ENCODE measurements around the gene PPP6R2.

PPP6R2 gene

GRCh38 chr22:50300620-50301257 is 42.4 kb upstream of the PPP6R2 start:
- H2AFZ ChIP-seq (ENCODE audit: low read length): no peak overlapping the region
- no peaks in the 10 kb centered on the region for H3K79me2 ChIP-seq (ENCODE audit: insufficient read depth, low read length)
- no peak overlapping the region for H3K4me2 ChIP-seq (ENCODE audit: low read length)
- no peaks in the 10 kb centered on the region for H3K9me2 ChIP-seq (ENCODE audit: low read depth, low read length)
- H3K4me1 ChIP-seq (ENCODE audit: insufficient read depth, low read length, severe bottlenecking): peaks cover 13% of the 10 kb centered on the region
- TF ChIP-seq EZH2 (IDR thresholded peaks at IDR 0.05; ENCODE audit: borderline replicate concordance, low read length): no peak
- TF ChIP-seq, protein P1, sequence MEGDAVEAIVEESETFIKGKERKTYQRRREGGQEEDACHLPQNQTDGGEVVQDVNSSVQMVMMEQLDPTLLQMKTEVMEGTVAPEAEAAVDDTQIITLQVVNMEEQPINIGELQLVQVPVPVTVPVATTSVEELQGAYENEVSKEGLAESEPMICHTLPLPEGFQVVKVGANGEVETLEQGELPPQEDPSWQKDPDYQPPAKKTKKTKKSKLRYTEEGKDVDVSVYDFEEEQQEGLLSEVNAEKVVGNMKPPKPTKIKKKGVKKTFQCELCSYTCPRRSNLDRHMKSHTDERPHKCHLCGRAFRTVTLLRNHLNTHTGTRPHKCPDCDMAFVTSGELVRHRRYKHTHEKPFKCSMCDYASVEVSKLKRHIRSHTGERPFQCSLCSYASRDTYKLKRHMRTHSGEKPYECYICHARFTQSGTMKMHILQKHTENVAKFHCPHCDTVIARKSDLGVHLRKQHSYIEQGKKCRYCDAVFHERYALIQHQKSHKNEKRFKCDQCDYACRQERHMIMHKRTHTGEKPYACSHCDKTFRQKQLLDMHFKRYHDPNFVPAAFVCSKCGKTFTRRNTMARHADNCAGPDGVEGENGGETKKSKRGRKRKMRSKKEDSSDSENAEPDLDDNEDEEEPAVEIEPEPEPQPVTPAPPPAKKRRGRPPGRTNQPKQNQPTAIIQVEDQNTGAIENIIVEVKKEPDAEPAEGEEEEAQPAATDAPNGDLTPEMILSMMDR (IDR thresholded peaks at IDR 0.05; ENCODE audit: low read length): no peak
- H3K36me3 ChIP-seq (ENCODE audit: insufficient read depth, low read length): no peaks in the 10 kb centered on the region
- H4K20me1 ChIP-seq (ENCODE audit: insufficient read depth, low read length): no peaks in the 10 kb centered on the region
- H3F3A ChIP-seq (ENCODE audit: insufficient read depth, low read length): no peaks in the 10 kb centered on the region
- no peak overlapping the region for H3K27ac ChIP-seq (ENCODE audit: low read depth, low read length, poor library complexity, severe bottlenecking)
- H3K27me3 ChIP-seq (ENCODE audit: insufficient read depth, low read length): peaks cover 25% of the 10 kb centered on the region
- H3K4me3 ChIP-seq (ENCODE audit: low read depth, low read length, poor library complexity, severe bottlenecking): no peak overlapping the region
- no peaks in the 10 kb centered on the region for H3K9me3 ChIP-seq (ENCODE audit: low read length)
- no peak overlapping the region for H3K9ac ChIP-seq (ENCODE audit: low read length)

DNA sequence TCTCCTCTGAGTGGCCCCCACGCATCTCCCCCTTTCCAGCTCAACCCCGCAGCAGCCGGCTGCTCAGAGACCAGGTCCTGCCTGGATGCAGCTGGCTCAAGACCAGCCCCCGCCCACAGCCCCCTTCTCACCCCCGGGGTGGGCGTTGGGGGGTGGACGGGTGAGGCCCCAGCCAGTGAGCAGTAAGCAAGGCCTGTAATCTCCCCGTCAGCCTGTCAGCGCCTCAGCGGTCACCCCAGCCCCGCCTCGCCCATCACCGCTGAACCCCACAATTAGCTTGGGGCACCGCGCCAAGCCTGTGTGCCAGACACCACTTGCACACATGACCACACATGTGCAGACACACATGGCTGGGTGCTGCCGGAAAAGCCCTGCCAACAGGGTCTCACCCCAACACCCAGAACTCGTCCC is 41.5 kb upstream of the PPP6R2 start:
- Histone ChIP-seq H3K4me1 (ENCODE audit: insufficient read depth, low read length, severe bottlenecking) (peaks cover 19% of the 10 kb centered on the region), H3K9ac (ENCODE audit: low read length) (no peak overlapping the region), H3K79me2 (ENCODE audit: insufficient read depth, low read length) (no peaks in the 10 kb centered on the region), H4K20me1 (ENCODE audit: insufficient read depth, low read length) (no peaks in the 10 kb centered on the region), H3K4me2 (ENCODE audit: low read length) (no peak overlapping the region), H3K27me3 (ENCODE audit: insufficient read depth, low read length) (peaks cover 28% of the 10 kb centered on the region), H2AFZ (ENCODE audit: low read length) (no peak overlapping the region), H3K27ac (ENCODE audit: low read depth, low read length, poor library complexity, severe bottlenecking) (no peak overlapping the region), H3K9me3 (ENCODE audit: low read length) (no peaks in the 10 kb centered on the region), H3F3A (ENCODE audit: insufficient read depth, low read length) (no peaks in the 10 kb centered on the region), H3K36me3 (ENCODE audit: insufficient read depth, low read length) (no peaks in the 10 kb centered on the region), H3K4me3 (ENCODE audit: low read depth, low read length, poor library complexity, severe bottlenecking) (no peak overlapping the region), H3K9me2 (ENCODE audit: low read depth, low read length) (no peaks in the 10 kb centered on the region)
- no peak for TF ChIP-seq EZH2 (IDR thresholded peaks at IDR 0.05; ENCODE audit: borderline replicate concordance, low read length)
- TF ChIP-seq, protein P1 (IDR thresholded peaks at IDR 0.05; ENCODE audit: low read length): no peak

DNA sequence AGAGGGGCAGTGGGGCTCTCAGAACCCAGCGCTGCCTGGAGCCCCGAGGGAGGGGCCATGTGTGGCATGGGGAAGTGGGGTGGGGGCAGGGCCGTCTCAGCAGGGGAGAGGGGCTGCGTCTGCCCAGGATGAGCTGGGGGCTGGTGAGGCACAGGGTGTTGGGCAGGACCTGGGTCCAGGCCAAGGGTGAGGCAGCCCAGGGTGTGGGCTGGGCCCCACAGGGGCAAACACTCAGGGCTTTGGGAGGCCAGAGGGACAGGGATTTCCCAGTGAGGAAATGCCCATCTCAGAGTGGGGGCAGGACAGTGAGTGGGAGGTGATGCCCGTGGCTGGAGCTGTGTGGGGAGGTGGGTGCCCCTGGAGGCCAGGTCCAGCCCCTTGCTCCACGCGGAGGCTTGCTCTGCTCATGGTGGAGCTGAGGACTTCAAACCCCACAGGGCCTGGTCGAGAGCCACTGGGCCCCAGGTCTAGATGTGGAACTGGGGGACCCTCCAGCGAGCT is 41.0 kb upstream of the PPP6R2 start:
- H3K9me2 ChIP-seq (ENCODE audit: low read depth, low read length): no peaks in the 10 kb centered on the region
- no peak overlapping the region for H3K27ac ChIP-seq (ENCODE audit: low read depth, low read length, poor library complexity, severe bottlenecking)
- H3K4me2 ChIP-seq (ENCODE audit: low read length): no peak overlapping the region
- no peak overlapping the region for H3K9ac ChIP-seq (ENCODE audit: low read length)
- no peak overlapping the region for H2AFZ ChIP-seq (ENCODE audit: low read length)
- no peaks in the 10 kb centered on the region for H3F3A ChIP-seq (ENCODE audit: insufficient read depth, low read length)
- H3K36me3 ChIP-seq (ENCODE audit: insufficient read depth, low read length): no peaks in the 10 kb centered on the region
- no peak overlapping the region for H3K4me3 ChIP-seq (ENCODE audit: low read depth, low read length, poor library complexity, severe bottlenecking)
- peaks cover 24% of the 10 kb centered on the region for H3K4me1 ChIP-seq (ENCODE audit: insufficient read depth, low read length, severe bottlenecking)
- H3K27me3 ChIP-seq (ENCODE audit: insufficient read depth, low read length): peaks cover 32% of the 10 kb centered on the region
- TF ChIP-seq, protein P1 (IDR thresholded peaks at IDR 0.05; ENCODE audit: low read length): no peak
- TF ChIP-seq EZH2 (IDR thresholded peaks at IDR 0.05; ENCODE audit: borderline replicate concordance, low read length): no peak
- no peaks in the 10 kb centered on the region for H4K20me1 ChIP-seq (ENCODE audit: insufficient read depth, low read length)
- H3K79me2 ChIP-seq (ENCODE audit: insufficient read depth, low read length): no peaks in the 10 kb centered on the region
- H3K9me3 ChIP-seq (ENCODE audit: low read length): no peaks in the 10 kb centered on the region

All from OCI-LY1 (cell line).